Transverse colon (tissue), 4 donors: ENCODE measurements around the gene BANP. TPM values are rescaled to one million over a fixed set of nuclear protein-coding genes. Genes with fewer than 3 reads are reported as not detected.
"Not testable (repeated sequence)": the region's sequence is repeated elsewhere in the genome, so short reads cannot be mapped to it uniquely, and the experiment has no call there.

ENCODE experiments used
- DNase-seq: peaks from one replicate; pipeline ENCODE4 v3.0.0-alpha.2; 2019
- H3K27ac ChIP-seq, 4 donors: fragments of 200-600 bp; sonication (generic); 2 replicates each; pipeline ENCODE4 v1.5.1; 2016 to 2018; ENCODE audit warnings: inconsistent platforms in 4 of 4
- H3K27me3 ChIP-seq: fragments of 200-600 bp; sonication (generic); 2 replicates; pipeline ENCODE4 v1.5.1; 2017; ENCODE audit warnings: inconsistent platforms
- H3K36me3 ChIP-seq, 4 donors: fragments of 200-600 bp; sonication (generic); 2 replicates each; pipeline ENCODE4 v1.5.1; 2017 to 2019; ENCODE audit warnings: inconsistent platforms in 4 of 4
- H3K4me1 ChIP-seq, 4 donors: fragments of 200-600 bp; sonication (generic); 2 replicates each; pipeline ENCODE4 v1.5.1; 2017 to 2020; ENCODE audit warnings: inconsistent platforms in 4 of 4
- H3K4me3 ChIP-seq, 4 donors: fragments of 200-600 bp; sonication (generic); 1 replicate in 1 of 4; 2 replicates in 3 of 4; pipeline versions ENCODE4 v1.5.1 to v1.6.1; 2017 to 2019; ENCODE audit warnings: inconsistent platforms in 4 of 4
- H3K9me3 ChIP-seq, 2 donors: fragments of 200-600 bp; sonication (generic); 2 replicates each; pipeline ENCODE4 v1.5.1; 2017 to 2019; ENCODE audit warnings: inconsistent platforms in 2 of 2
- EP300 ChIP-seq: sonication (generic); formaldehyde crosslinking; IDR thresholded peaks from one replicate; pipeline ENCODE4 v1.6.1; 2017; ENCODE audit warnings: antibody characterized with exemption, low read depth
- POLR2A ChIP-seq: fragments of 450-650 bp; IDR thresholded peaks from one replicate; pipeline ENCODE4 v1.6.1; 2016; ENCODE audit warnings: antibody characterized with exemption, mild to moderate bottlenecking, moderate library complexity
- POLR2AphosphoS5 ChIP-seq, 3 donors: sonication (generic); formaldehyde crosslinking; IDR thresholded peaks; one replicate each; pipeline ENCODE4 v1.6.1; 2016; ENCODE audit warnings: antibody characterized with exemption in 3 of 3
- WGBS, 2 donors: methylation state at CpG; one replicate each; pipeline ENCODE4 v1.1.5; 2018; ENCODE audit warnings: low coverage in 1 of 2; 5-methylcytosine and 5-hydroxymethylcytosine counted together
- in situ Hi-C, 4 donors: fragments of 200-750 bp; cut with MboI; loops; one replicate each; pipeline versions ENCODE4 v1.15.0 to v1.15.1; 2017; ENCODE audit warnings: low sequenced_read_pairs in 3 of 4, low pct_ligation_motif_present in 1 of 4, low pct_unique_long_range_greater_than_20kb in 1 of 4
- intact Hi-C: fragments of 100-400 bp; cut with DNase I; formaldehyde crosslinking; loops from one replicate; pipeline ENCODE4 v1.15.1; 2023; ENCODE audit warnings: low total_unique reads
- total RNA-seq, 4 donors: library from RNA; depleted of rRNA; stranded (reverse); fragments of >200 nt; gene quantifications; one replicate each; pipeline ENCODE4 v1.1.0, GENCODE V29; 2016
- TF ChIP-seq, protein P1 (sequence below), 5 experiments: fragments of 200-600 bp in 3 of 5; fragments of 450-650 bp in 2 of 5; sonication (generic) in 3 of 5; IDR thresholded peaks; 1 replicate in 2 of 5; 2 replicates in 3 of 5; pipeline ENCODE4 v1.5.1; 2016 to 2017; ENCODE audit warnings: antibody characterized with exemption in 5 of 5, inconsistent platforms in 3 of 5, mild to moderate bottlenecking in 2 of 5, moderate library complexity in 1 of 5

BANP gene
- total RNA-seq, 4 donors from 2014 or later = 15.3 to 25.1 (median 18.7) TPM

DNA sequence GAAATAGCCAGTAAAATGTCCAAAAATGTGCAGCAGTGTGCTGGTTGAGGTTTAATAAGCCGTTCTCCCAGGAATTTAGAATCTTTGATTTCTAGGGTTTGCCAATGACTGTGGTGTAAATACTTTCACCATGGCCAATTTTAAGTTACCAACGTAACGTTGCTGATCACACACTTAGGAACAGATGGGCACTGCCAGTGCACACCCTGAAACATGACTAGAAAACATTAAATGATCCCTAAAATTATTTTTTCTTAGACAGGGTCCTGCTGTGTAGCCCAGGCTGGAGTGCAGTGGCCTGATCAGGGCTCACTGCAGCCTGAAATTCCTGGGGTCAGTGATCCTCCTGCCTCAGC lies 18.1 kb upstream of the BANP start:
- H3K27me3 ChIP-seq = no peaks in the 10 kb centered on the region
- H3K36me3 ChIP-seq = no peaks in the 10 kb centered on the region
- in situ Hi-C loops (no loop called here), intact Hi-C loops (no loop called here)
- no peaks in the 10 kb centered on the region for H3K9me3 ChIP-seq
- no peak for DNase-seq
- no peak overlapping the region for H3K27ac ChIP-seq
- no peak overlapping the region for H3K4me3 ChIP-seq
- H3K4me1 ChIP-seq = no peaks in the 10 kb centered on the region
- TF ChIP-seq, protein P1, sequence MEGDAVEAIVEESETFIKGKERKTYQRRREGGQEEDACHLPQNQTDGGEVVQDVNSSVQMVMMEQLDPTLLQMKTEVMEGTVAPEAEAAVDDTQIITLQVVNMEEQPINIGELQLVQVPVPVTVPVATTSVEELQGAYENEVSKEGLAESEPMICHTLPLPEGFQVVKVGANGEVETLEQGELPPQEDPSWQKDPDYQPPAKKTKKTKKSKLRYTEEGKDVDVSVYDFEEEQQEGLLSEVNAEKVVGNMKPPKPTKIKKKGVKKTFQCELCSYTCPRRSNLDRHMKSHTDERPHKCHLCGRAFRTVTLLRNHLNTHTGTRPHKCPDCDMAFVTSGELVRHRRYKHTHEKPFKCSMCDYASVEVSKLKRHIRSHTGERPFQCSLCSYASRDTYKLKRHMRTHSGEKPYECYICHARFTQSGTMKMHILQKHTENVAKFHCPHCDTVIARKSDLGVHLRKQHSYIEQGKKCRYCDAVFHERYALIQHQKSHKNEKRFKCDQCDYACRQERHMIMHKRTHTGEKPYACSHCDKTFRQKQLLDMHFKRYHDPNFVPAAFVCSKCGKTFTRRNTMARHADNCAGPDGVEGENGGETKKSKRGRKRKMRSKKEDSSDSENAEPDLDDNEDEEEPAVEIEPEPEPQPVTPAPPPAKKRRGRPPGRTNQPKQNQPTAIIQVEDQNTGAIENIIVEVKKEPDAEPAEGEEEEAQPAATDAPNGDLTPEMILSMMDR (IDR thresholded peaks at IDR 0.05) = no peak
- TF ChIP-seq POLR2A = no peak
- TF ChIP-seq POLR2AphosphoS5 (IDR thresholded peaks at IDR 0.05) = no peak
- TF ChIP-seq EP300 = no peak
- WGBS, 2 donors = 81 to 88% methylated on average over 3 of the region's 3 CpGs

DNA sequence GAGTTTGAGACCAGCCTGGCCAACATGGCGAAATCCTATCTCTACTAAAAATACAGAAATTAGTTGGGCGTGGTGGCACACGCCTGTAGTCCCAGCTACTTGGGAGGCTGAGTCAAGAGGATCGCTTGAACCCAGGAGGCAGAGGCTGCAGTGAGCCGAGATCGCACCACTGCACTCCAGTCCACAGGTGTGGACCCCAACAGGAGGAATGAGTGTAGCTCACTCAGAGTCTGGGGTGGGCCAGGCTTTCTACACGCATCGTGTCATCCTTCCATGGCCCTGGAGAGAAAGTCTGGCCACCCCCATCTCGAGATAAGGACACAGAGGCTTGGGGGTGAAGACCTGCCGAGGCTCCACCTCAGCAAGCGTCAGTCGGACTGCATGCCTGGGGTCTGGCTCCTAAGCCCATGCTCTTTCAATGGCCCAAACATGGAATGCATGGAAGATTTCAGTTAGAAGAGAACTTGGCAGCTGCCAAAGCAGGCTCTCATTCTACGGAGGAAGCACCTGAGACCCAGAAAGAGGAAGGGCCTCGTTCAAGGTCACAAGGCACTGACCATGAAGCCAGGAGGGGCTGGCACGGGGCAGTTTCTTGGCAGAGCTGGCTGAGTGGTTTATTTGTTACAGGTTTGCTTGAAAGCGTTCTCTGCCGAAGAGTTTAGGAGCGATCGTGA lies 16.3 kb upstream of the BANP start:
- H3K4me3 ChIP-seq, H3K4me1 ChIP-seq, intact Hi-C loops, H3K36me3 ChIP-seq, H3K27me3 ChIP-seq, H3K27ac ChIP-seq, DNase-seq, H3K9me3 ChIP-seq, in situ Hi-C loops: not testable (repeated sequence)
- 81% methylated on average over 17 of the region's 19 CpGs; no CpG with 5 or more reads in 1 of the 2 donors for WGBS, 2 donors

DNA sequence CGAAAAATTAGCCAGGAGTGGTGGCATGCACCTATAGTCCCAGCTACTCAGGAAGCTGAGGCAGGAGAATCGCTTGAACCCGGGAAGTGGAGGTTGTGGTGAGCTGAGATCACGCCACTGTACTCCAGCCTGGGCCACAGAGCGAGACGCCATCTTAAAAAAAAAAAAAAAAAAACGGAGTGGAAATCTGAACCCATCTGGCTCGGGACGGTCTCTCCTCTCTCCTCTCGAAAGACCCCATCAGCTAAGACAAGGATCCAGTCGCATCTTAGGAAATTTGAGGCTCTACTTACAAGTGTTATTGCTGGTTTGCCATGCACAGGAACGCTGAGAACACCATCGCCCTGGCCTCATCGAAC lies 15.2 kb upstream of the BANP start:
- in situ Hi-C loops, H3K36me3 ChIP-seq, H3K27me3 ChIP-seq, H3K27ac ChIP-seq, H3K4me1 ChIP-seq, intact Hi-C loops, DNase-seq, H3K4me3 ChIP-seq, H3K9me3 ChIP-seq: not testable (repeated sequence)
- 91 to 93% methylated on average over 10 to 14 of the region's 14 CpGs for WGBS, 2 donors

DNA sequence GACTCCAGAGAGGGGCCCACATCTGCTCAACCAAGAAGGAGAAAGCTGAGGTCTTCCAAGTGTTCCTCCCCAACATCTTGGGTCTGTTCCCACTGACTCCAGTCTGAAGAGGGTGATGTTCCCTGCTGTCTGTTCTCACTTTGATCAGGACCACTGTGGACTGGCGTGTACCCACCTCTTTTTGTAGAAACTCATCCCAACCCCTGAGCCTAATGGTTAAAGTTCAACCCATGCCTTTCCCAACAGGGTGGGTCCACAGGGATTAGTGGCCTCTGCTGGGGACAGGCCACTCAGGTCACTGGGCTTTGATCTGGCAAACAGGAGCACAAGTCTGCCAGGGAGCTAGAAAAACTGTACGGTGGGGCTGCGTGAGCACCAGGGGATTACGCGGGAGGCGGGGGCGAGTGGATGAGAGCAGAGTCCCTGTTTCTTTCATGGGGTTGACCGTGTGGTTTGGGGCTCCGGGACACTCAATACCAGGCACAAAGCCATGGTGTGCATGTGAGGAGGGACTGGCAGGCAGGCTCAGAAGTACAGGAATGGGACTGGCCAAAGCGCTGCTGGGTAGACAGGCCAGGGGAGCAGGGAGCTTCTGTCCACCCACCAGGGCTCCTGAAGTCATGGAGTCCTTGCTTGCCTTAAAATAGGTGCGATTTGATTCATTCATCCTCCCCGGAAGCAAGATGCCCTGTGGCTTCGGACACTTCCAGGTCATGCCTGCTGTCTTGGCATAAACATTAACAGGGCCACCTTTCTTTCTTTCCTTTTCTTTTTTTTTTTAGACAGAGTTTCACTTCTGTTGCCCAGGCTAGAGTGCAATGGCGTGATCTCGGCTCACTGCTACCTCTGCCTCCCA lies 14.6 kb upstream of the BANP start, which contains the start of gene CA5A:
Gene CA5A, minus strand, starts transcription at position 155 of the 856 bp plus-strand sequence. Its CDS starts 79 bp downstream, at position 76.
- Histone ChIP-seq H3K27me3 (no peaks in the 10 kb centered on the region), H3K9me3 (no peaks in the 10 kb centered on the region), H3K36me3 (no peaks in the 10 kb centered on the region), H3K4me1 (no peaks in the 10 kb centered on the region), H3K27ac (no peak within 1 kb of the TSS), H3K4me3 (no peak within 1 kb of the TSS)
- WGBS, 2 donors = 87 to 100% methylated on average over 2 to 15 of the region's 15 CpGs
- TF ChIP-seq POLR2AphosphoS5 (IDR thresholded peaks at IDR 0.05) (no peak), EP300 (no peak), POLR2A (no peak)
- TF ChIP-seq, protein P1 (IDR thresholded peaks at IDR 0.05) = no peak
- DNase-seq = no peak
- in situ Hi-C loops (no loop called here), intact Hi-C loops (no loop called here)

DNA sequence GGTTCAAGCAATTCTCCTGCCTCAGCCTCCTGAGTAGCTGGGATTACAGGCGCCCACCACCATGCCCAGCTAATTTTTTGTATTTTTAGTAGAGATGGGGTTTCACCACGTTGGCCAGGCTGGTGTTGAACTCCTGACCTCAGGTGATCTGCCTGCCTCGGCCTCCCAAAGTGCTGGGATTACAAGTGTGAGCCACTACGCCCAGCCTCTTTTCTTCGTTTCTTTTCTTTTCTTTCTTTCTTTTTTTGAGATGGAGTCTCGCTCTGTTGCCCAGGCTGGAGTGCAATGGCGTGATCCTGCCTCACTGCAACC lies 14.0 kb upstream of the BANP start:
- 85 to 94% methylated on average over 7 of the region's 7 CpGs for WGBS, 2 donors
- H3K27ac ChIP-seq, H3K9me3 ChIP-seq, H3K36me3 ChIP-seq, DNase-seq, in situ Hi-C loops, H3K27me3 ChIP-seq, H3K4me1 ChIP-seq, H3K4me3 ChIP-seq, intact Hi-C loops: not testable (repeated sequence)
